ENCODE results near the gene CALN1. TPM values are rescaled to one million over a fixed set of nuclear protein-coding genes. Genes with fewer than 3 reads are reported as not detected.

The CALN1 gene
- total and polyA plus RNA-seq, 2 experiments from 2014 or later, result 7.6 to 14.5 TPM

DNA sequence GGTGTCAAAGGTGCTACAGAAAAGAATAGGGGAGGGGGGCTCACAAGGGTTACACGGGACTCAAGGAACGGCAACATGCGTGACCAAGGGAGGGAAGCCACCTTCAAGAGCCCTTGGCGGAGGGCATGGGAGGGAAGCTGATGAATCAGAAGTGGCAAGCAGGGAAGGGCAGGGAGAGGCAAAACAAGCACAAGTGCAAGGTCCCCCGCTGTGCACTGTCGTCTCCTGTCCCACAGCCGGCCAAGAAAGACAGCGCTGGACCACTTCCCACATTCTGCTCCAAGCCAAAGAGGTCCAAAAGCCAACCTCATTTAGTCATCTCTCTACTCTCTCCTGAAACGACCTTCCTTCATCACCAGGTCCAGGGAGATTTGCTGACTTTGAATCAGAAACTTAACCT is 102.7 kb downstream of the CALN1 start:
- H3K79me2 ChIP-seq (replicated peaks; ENCODE audit: insufficient read depth), result peaks cover 63% of the 10 kb centered on the region
- Mint-ChIP-seq H3K27me3 (ENCODE audit: insufficient read depth, low read depth, poor library complexity) (peaks cover 6% of the 10 kb centered on the region), H3K9me3 (no peaks in the 10 kb centered on the region), H3K4me3 (no peak overlapping the region), H3K36me3 (ENCODE audit: low read depth) (no peaks in the 10 kb centered on the region), H3K4me1 (peaks cover 41% of the 10 kb centered on the region), H3K27ac (no peak overlapping the region)
- no peak for ATAC-seq
- H3K4me1 ChIP-seq (ENCODE audit: insufficient read depth), result peaks cover 30% of the 10 kb centered on the region
- no peak for TF ChIP-seq NANOG (IDR thresholded peaks at IDR 0.05; ENCODE audit: borderline replicate concordance)
- TF ChIP-seq EZH2phosphoT487 (IDR thresholded peaks at IDR 0.05; ENCODE audit: unreplicated experiment), result no peak
- TF ChIP-seq, protein P1, sequence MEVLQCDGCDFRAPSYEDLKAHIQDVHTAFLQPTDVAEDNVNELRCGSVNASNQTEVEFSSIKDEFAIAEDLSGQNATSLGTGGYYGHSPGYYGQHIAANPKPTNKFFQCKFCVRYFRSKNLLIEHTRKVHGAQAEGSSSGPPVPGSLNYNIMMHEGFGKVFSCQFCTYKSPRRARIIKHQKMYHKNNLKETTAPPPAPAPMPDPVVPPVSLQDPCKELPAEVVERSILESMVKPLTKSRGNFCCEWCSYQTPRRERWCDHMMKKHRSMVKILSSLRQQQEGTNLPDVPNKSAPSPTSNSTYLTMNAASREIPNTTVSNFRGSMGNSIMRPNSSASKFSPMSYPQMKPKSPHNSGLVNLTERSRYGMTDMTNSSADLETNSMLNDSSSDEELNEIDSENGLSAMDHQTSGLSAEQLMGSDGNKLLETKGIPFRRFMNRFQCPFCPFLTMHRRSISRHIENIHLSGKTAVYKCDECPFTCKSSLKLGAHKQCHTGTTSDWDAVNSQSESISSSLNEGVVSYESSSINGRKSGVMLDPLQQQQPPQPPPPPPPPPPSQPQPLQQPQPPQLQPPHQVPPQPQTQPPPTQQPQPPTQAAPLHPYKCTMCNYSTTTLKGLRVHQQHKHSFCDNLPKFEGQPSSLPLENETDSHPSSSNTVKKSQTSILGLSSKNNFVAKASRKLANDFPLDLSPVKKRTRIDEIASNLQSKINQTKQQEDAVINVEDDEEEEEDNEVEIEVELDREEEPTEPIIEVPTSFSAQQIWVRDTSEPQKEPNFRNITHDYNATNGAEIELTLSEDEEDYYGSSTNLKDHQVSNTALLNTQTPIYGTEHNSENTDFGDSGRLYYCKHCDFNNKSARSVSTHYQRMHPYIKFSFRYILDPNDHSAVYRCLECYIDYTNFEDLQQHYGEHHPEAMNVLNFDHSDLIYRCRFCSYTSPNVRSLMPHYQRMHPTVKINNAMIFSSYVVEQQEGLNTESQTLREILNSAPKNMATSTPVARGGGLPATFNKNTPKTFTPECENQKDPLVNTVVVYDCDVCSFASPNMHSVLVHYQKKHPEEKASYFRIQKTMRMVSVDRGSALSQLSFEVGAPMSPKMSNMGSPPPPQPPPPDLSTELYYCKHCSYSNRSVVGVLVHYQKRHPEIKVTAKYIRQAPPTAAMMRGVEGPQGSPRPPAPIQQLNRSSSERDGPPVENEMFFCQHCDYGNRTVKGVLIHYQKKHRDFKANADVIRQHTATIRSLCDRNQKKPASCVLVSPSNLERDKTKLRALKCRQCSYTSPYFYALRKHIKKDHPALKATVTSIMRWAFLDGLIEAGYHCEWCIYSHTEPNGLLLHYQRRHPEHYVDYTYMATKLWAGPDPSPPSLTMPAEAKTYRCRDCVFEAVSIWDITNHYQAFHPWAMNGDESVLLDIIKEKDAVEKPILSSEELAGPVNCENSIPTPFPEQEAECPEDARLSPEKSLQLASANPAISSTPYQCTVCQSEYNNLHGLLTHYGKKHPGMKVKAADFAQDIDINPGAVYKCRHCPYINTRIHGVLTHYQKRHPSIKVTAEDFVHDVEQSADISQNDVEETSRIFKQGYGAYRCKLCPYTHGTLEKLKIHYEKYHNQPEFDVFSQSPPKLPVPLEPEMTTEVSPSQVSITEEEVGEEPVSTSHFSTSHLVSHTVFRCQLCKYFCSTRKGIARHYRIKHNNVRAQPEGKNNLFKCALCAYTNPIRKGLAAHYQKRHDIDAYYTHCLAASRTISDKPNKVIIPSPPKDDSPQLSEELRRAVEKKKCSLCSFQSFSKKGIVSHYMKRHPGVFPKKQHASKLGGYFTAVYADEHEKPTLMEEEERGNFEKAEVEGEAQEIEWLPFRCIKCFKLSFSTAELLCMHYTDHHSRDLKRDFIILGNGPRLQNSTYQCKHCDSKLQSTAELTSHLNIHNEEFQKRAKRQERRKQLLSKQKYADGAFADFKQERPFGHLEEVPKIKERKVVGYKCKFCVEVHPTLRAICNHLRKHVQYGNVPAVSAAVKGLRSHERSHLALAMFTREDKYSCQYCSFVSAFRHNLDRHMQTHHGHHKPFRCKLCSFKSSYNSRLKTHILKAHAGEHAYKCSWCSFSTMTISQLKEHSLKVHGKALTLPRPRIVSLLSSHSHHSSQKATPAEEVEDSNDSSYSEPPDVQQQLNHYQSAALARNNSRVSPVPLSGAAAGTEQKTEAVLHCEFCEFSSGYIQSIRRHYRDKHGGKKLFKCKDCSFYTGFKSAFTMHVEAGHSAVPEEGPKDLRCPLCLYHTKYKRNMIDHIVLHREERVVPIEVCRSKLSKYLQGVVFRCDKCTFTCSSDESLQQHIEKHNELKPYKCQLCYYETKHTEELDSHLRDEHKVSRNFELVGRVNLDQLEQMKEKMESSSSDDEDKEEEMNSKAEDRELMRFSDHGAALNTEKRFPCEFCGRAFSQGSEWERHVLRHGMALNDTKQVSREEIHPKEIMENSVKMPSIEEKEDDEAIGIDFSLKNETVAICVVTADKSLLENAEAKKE (CRISPR knock-in tag; IDR thresholded peaks at IDR 0.05), result no peak
- TF ChIP-seq STAT1 (IDR thresholded peaks at IDR 0.05; ENCODE audit: unreplicated experiment), result no peak
- TF ChIP-seq, protein P2, sequence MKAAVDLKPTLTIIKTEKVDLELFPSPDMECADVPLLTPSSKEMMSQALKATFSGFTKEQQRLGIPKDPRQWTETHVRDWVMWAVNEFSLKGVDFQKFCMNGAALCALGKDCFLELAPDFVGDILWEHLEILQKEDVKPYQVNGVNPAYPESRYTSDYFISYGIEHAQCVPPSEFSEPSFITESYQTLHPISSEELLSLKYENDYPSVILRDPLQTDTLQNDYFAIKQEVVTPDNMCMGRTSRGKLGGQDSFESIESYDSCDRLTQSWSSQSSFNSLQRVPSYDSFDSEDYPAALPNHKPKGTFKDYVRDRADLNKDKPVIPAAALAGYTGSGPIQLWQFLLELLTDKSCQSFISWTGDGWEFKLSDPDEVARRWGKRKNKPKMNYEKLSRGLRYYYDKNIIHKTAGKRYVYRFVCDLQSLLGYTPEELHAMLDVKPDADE (IDR thresholded peaks at IDR 0.05), result no peak
- no peak for TF ChIP-seq POLR2AphosphoS5 (IDR thresholded peaks at IDR 0.05; ENCODE audit: low read depth)
- TF ChIP-seq, protein P3, sequence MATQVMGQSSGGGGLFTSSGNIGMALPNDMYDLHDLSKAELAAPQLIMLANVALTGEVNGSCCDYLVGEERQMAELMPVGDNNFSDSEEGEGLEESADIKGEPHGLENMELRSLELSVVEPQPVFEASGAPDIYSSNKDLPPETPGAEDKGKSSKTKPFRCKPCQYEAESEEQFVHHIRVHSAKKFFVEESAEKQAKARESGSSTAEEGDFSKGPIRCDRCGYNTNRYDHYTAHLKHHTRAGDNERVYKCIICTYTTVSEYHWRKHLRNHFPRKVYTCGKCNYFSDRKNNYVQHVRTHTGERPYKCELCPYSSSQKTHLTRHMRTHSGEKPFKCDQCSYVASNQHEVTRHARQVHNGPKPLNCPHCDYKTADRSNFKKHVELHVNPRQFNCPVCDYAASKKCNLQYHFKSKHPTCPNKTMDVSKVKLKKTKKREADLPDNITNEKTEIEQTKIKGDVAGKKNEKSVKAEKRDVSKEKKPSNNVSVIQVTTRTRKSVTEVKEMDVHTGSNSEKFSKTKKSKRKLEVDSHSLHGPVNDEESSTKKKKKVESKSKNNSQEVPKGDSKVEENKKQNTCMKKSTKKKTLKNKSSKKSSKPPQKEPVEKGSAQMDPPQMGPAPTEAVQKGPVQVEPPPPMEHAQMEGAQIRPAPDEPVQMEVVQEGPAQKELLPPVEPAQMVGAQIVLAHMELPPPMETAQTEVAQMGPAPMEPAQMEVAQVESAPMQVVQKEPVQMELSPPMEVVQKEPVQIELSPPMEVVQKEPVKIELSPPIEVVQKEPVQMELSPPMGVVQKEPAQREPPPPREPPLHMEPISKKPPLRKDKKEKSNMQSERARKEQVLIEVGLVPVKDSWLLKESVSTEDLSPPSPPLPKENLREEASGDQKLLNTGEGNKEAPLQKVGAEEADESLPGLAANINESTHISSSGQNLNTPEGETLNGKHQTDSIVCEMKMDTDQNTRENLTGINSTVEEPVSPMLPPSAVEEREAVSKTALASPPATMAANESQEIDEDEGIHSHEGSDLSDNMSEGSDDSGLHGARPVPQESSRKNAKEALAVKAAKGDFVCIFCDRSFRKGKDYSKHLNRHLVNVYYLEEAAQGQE (IDR thresholded peaks at IDR 0.05; ENCODE audit: unreplicated experiment), result no peak
- no peak for TF ChIP-seq CREB1 (CRISPR knock-in tag; IDR thresholded peaks at IDR 0.05; ENCODE audit: low read depth)
- no peak for TF ChIP-seq EZH2 (IDR thresholded peaks at IDR 0.05; ENCODE audit: low read depth, unreplicated experiment)
- TF ChIP-seq, protein P4, sequence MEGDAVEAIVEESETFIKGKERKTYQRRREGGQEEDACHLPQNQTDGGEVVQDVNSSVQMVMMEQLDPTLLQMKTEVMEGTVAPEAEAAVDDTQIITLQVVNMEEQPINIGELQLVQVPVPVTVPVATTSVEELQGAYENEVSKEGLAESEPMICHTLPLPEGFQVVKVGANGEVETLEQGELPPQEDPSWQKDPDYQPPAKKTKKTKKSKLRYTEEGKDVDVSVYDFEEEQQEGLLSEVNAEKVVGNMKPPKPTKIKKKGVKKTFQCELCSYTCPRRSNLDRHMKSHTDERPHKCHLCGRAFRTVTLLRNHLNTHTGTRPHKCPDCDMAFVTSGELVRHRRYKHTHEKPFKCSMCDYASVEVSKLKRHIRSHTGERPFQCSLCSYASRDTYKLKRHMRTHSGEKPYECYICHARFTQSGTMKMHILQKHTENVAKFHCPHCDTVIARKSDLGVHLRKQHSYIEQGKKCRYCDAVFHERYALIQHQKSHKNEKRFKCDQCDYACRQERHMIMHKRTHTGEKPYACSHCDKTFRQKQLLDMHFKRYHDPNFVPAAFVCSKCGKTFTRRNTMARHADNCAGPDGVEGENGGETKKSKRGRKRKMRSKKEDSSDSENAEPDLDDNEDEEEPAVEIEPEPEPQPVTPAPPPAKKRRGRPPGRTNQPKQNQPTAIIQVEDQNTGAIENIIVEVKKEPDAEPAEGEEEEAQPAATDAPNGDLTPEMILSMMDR (conservative IDR thresholded peaks at IDR 0.05; ENCODE audit: low read depth in 2 of 2), result no peak
- TF ChIP-seq ZNF114 (CRISPR knock-in tag; IDR thresholded peaks at IDR 0.05), result no peak
- no peak for TF ChIP-seq ZNF331 (CRISPR knock-in tag; IDR thresholded peaks at IDR 0.05; ENCODE audit: low read depth)
- no peak for TF ChIP-seq JUNB (IDR thresholded peaks at IDR 0.05; ENCODE audit: unreplicated experiment)
- H3K4me3 ChIP-seq, result no peak overlapping the region
- H2AFZ ChIP-seq, result no peak overlapping the region
- no peak overlapping the region for H3K4me2 ChIP-seq
- no peak overlapping the region for H3K27ac ChIP-seq (ENCODE audit: low read depth)
- H3K36me3 ChIP-seq (ENCODE audit: insufficient read depth), result no peaks in the 10 kb centered on the region
- no peaks in the 10 kb centered on the region for H3K9me2 ChIP-seq (ENCODE audit: insufficient read depth)
- no peaks in the 10 kb centered on the region for H3K27me3 ChIP-seq (ENCODE audit: insufficient read depth)
- H4K20me1 ChIP-seq (replicated peaks; ENCODE audit: insufficient read depth), result no peaks in the 10 kb centered on the region; the same call in 1 of the 2 replicates
- DNase-seq (ENCODE audit: low spot score), result no peak
- H3F3A ChIP-seq (replicated peaks; ENCODE audit: low read depth), result no peaks in the 10 kb centered on the region

All from GM23338 (cell line).